GM12878 (cell line): ENCODE results near the gene FTO. TPM values are rescaled to one million over a fixed set of nuclear protein-coding genes. Genes with fewer than 3 reads are reported as not detected.
"Not testable (repeated sequence)": the region's sequence is repeated elsewhere in the genome, so short reads cannot be mapped to it uniquely, and the experiment has no call there.

Source experiments
- ATAC-seq: fragments of 200-7000 bp; cut with Tn5 transposase; 3 replicates; pipeline ENCODE4 v1.9.1; 2020; ENCODE audit warnings: mild to moderate bottlenecking, moderate library complexity
- BruUV-seq: library from RNA; stranded (reverse); fragments of 400-500 nt; replicated peaks from 2 replicates; lab custom pipeline; 2021; lab: Mats Ljungman, UMichigan
- CTCF ChIA-PET: fragments of 300-600 bp; sonication (Branson Sonifier 250); formaldehyde crosslinking; extraction: SDS; loops from one replicate; lab custom pipeline; 2021; ENCODE audit warnings: inconsistent platforms; lab: Yijun Ruan, JAX
- POLR2A ChIA-PET: fragments of 350-600 bp; formaldehyde crosslinking; extraction: SDS; loops from one replicate; lab custom pipeline; 2021; ENCODE audit warnings: inconsistent platforms; lab: Charles Lee
- RAD21 ChIA-PET: fragments of 300-600 bp; sonication (Branson Sonifier 250); formaldehyde crosslinking; loops from one replicate; lab custom pipeline; 2023; ENCODE audit warnings: antibody characterized with exemption; ENCODE audit not compliant: unreplicated experiment; lab: Charles Lee
- SMC1A ChIA-PET: fragments of 300-600 bp; sonication (Branson Sonifier 250); formaldehyde crosslinking; loops from one replicate; lab custom pipeline; 2023; ENCODE audit not compliant: unreplicated experiment, uncharacterized antibody; lab: Charles Lee
- DNase-seq: peaks from one replicate; pipeline ENCODE4 v3.0.0-alpha.2; 2011; ENCODE audit warnings: low read depth, low spot score
- FAIRE-seq: peaks from 3 replicates; lab custom pipeline; 2011; peaks lifted over from hg19 to GRCh38; lab: Jason Lieb, UNC
- H2AFZ ChIP-seq: 2 replicates; pipeline ENCODE4 v1.6.0; 2011; ENCODE audit warnings: low read depth, low read length, control low read depth; ENCODE audit not compliant: control insufficient read depth
- H3K27ac ChIP-seq: 2 replicates; pipeline ENCODE4 v1.5.1; 2011; ENCODE audit warnings: control low read depth; ENCODE audit not compliant: control insufficient read depth, insufficient read depth
- H3K27me3 ChIP-seq, 2 experiments: replicated peaks in 1 of 2; 2 replicates each; pipeline versions ENCODE4 v1.6.0 to v1.6.1; 2011; ENCODE audit warnings: low read length in 1 of 2; ENCODE audit not compliant: control insufficient read depth in 2 of 2, insufficient read depth in 2 of 2
- H3K36me3 ChIP-seq, 2 experiments: 2 replicates each; pipeline ENCODE4 v1.5.1; 2011; ENCODE audit warnings: low read length in 1 of 2; ENCODE audit not compliant: control insufficient read depth in 2 of 2, insufficient read depth in 2 of 2
- H3K4me1 ChIP-seq: 2 replicates; pipeline ENCODE4 v1.6.1; 2011; ENCODE audit warnings: mild to moderate bottlenecking, low read length, moderate library complexity, mixed read lengths; ENCODE audit not compliant: control insufficient read depth, insufficient read depth
- H3K4me2 ChIP-seq: 2 replicates; pipeline ENCODE4 v1.6.0; 2011; ENCODE audit warnings: control low read depth; ENCODE audit not compliant: control insufficient read depth, insufficient read depth
- H3K4me3 ChIP-seq: fragments of 200-600 bp; sonication (generic); 2 replicates; pipeline ENCODE4 v1.5.1; 2016
- H3K79me2 ChIP-seq: 2 replicates; pipeline ENCODE4 v1.6.0; 2011; ENCODE audit warnings: low read length; ENCODE audit not compliant: control insufficient read depth, insufficient read depth
- H3K9ac ChIP-seq: 2 replicates; pipeline ENCODE4 v1.8.0; 2011; ENCODE audit warnings: low read length, control low read depth, mixed read lengths; ENCODE audit not compliant: control insufficient read depth, insufficient read depth
- H3K9me3 ChIP-seq: replicated peaks from 3 replicates; pipeline ENCODE4 v1.5.1; 2011; ENCODE audit warnings: mild to moderate bottlenecking, low read length; ENCODE audit not compliant: control insufficient read depth, insufficient read depth
- H4K20me1 ChIP-seq: 2 replicates; pipeline ENCODE4 v1.6.0; 2011; ENCODE audit not compliant: control insufficient read depth, insufficient read depth
- FOS ChIP-seq: IDR thresholded peaks from 3 replicates; pipeline ENCODE4 v1.6.1; 2011; ENCODE audit warnings: borderline replicate concordance; ENCODE audit not compliant: insufficient read length; ENCODE audit errors: extremely low read depth
- KAT2A ChIP-seq: conservative IDR thresholded peaks from 2 replicates; pipeline ENCODE4 v1.6.1; 2011; ENCODE audit warnings: low read depth, low read length; ENCODE audit not compliant: control insufficient read depth
- KLF5 ChIP-seq: fragments of 450-650 bp; IDR thresholded peaks from 2 replicates; pipeline ENCODE4 v1.6.1; 2014; ENCODE audit warnings: mild to moderate bottlenecking; ENCODE audit not compliant: partially characterized antibody
- SMAD1 ChIP-seq: fragments of 450-650 bp; IDR thresholded peaks from 2 replicates; pipeline ENCODE4 v1.6.1; 2018; ENCODE audit warnings: mild to moderate bottlenecking, low read depth; ENCODE audit not compliant: partially characterized antibody
- TCF7 ChIP-seq: IDR thresholded peaks from 2 replicates; pipeline ENCODE4 v1.6.1; 2014; ENCODE audit warnings: antibody characterized with exemption, borderline replicate concordance
- USF2 ChIP-seq: IDR thresholded peaks from 2 replicates; pipeline ENCODE4 v1.6.1; 2011; ENCODE audit warnings: low read depth, low read length, improper control_type of control experiment, borderline replicate concordance
- ZBED1 ChIP-seq: IDR thresholded peaks from 2 replicates; pipeline ENCODE4 v1.6.1; 2016; ENCODE audit warnings: borderline replicate concordance
- WGBS: methylation state at CpG from one replicate; pipeline ENCODE4 v1.1.6; 2016; ENCODE audit warnings: low lambda C conversion rate; ENCODE audit not compliant: insufficient replicate concordance, insufficient coverage; ENCODE audit errors: missing lambda C conversion rate; 5-methylcytosine and 5-hydroxymethylcytosine counted together
- in situ Hi-C: fragments of 300-500 bp; cut with MboI; formaldehyde crosslinking; loops from 9 replicates; pipeline ENCODE4 v1.14.3; 2018; ENCODE audit warnings: mixed read lengths
- intact Hi-C: fragments of 100-400 bp; cut with micrococcal nuclease; formaldehyde crosslinking; loops from one replicate; pipeline ENCODE4 v1.14.2; 2022; ENCODE audit not compliant: unreplicated experiment
- polyA plus RNA-seq, 11 experiments: library from polyadenylated mRNA; depleted of rRNA in 4 of 11; unstranded in 6 of 11; stranded (reverse) in 5 of 11; fragments of >200 nt; fragmentation: Nextera tagmentation in 4 of 11; fragmentation: Illumina TruSeq in 1 of 11; extraction: Ambion mirVana in 4 of 11; extraction: Trizol in 1 of 11; gene quantifications; 1 replicate in 1 of 11; 2 replicates in 10 of 11; pipeline versions ENCODE4 v1.2.1 to v1.2.3, GENCODE V29; 2011 to 2016; ENCODE audit warnings: inconsistent platforms in 2 of 11, missing spikeins in 2 of 11, low read depth in 1 of 11
- total RNA-seq, 4 experiments: library from RNA; depleted of rRNA in 3 of 4; stranded (reverse); fragments of >200 nt in 3 of 4; fragmentation: Illumina TruSeq in 1 of 4; extraction: Trizol in 1 of 4; gene quantifications; 2 replicates each; pipeline versions ENCODE4 v1.2.1 to v1.2.3, GENCODE V29; 2013 to 2021

Gene FTO
- total and polyA plus RNA-seq, 10 of the 15 experiments (the other 5 are each of a cell fraction or from before 2014, with no cell fraction given), result 20.1 to 55.0 (median 47.0) TPM

GRCh38 chr16:54180421-54181359, 476.7 kb downstream of the FTO start (continued):
- TF ChIP-seq FOS, result no peak
- no peak for TF ChIP-seq SMAD1
- TF ChIP-seq KLF5, result no peak
- no peak for TF ChIP-seq TCF7
- no peak for TF ChIP-seq USF2
- TF ChIP-seq KAT2A, result no peak
- TF ChIP-seq ZBED1, result no peak

- H3K4me3 ChIP-seq, H3K36me3 ChIP-seq, H4K20me1 ChIP-seq, H3K4me2 ChIP-seq, H3K9ac ChIP-seq, H3K79me2 ChIP-seq, BruUV-seq, DNase-seq, POLR2A ChIA-PET, H3K27me3 ChIP-seq, H3K27ac ChIP-seq, in situ Hi-C loops, ATAC-seq, CTCF ChIA-PET, intact Hi-C loops, RAD21 ChIA-PET, H2AFZ ChIP-seq, H3K9me3 ChIP-seq, H3K4me1 ChIP-seq, FAIRE-seq: not testable (repeated sequence)
- SMC1A ChIA-PET, result interaction anchor here (1.2 kb wide), 1 partner anchor 408 kb away, joined by 4 read pairs; no protein-coding TSS in a partner anchor
- WGBS, result 18% methylated on average over 7 of the region's 10 CpGs
Observed at GRCh38 chr16:54181683-54182329, 477.9 kb downstream of the FTO start.
